Neural cell (in vitro differentiated cells): ENCODE results near the gene CPB2.

Experiments used
- CTCF ChIP-seq: fragments of 450-650 bp; IDR thresholded peaks from 2 replicates; pipeline ENCODE4 v1.5.1; 2014; ENCODE audit warnings: antibody characterized with exemption, mild to moderate bottlenecking, moderate library complexity; ENCODE audit not compliant: poor library complexity, severe bottlenecking
- MXI1 ChIP-seq: fragments of 450-650 bp; conservative IDR thresholded peaks from 2 replicates; pipeline ENCODE4 v1.6.1; 2014; ENCODE audit warnings: antibody characterized with exemption, mild to moderate bottlenecking; ENCODE audit not compliant: poor library complexity, severe bottlenecking
- POLR2AphosphoS5 ChIP-seq: IDR thresholded peaks from 2 replicates; pipeline ENCODE4 v1.6.1; 2012
- TAF1 ChIP-seq: IDR thresholded peaks from 2 replicates; pipeline ENCODE4 v1.6.1; 2012; ENCODE audit warnings: low read depth
- TF ChIP-seq, protein P1 (sequence below): IDR thresholded peaks from 2 replicates; pipeline ENCODE4 v1.6.1; 2012; ENCODE audit warnings: borderline replicate concordance

DNA sequence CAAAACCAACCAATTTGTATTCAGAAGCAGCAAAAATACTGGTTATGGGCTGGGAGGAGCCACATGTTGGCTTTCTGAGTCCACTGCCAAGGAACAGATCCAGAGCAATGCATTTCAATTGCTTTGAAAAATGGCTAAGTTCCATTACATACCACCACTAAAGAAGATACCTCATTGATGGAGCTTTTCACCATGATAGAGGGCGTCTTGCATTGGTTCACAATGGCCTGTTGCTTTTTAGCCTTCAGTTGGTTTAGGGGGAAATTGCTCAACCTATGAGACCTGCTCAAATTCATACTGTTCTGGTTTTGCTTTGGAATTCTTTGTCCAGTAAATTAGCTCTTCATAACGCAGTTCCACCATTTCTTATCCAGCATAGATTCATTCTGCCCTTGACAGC, 21.2 kb upstream of the CPB2 start:
- TF ChIP-seq CTCF (no peak), POLR2AphosphoS5 (no peak), TAF1 (no peak), MXI1 (no peak)
- TF ChIP-seq, protein P1, sequence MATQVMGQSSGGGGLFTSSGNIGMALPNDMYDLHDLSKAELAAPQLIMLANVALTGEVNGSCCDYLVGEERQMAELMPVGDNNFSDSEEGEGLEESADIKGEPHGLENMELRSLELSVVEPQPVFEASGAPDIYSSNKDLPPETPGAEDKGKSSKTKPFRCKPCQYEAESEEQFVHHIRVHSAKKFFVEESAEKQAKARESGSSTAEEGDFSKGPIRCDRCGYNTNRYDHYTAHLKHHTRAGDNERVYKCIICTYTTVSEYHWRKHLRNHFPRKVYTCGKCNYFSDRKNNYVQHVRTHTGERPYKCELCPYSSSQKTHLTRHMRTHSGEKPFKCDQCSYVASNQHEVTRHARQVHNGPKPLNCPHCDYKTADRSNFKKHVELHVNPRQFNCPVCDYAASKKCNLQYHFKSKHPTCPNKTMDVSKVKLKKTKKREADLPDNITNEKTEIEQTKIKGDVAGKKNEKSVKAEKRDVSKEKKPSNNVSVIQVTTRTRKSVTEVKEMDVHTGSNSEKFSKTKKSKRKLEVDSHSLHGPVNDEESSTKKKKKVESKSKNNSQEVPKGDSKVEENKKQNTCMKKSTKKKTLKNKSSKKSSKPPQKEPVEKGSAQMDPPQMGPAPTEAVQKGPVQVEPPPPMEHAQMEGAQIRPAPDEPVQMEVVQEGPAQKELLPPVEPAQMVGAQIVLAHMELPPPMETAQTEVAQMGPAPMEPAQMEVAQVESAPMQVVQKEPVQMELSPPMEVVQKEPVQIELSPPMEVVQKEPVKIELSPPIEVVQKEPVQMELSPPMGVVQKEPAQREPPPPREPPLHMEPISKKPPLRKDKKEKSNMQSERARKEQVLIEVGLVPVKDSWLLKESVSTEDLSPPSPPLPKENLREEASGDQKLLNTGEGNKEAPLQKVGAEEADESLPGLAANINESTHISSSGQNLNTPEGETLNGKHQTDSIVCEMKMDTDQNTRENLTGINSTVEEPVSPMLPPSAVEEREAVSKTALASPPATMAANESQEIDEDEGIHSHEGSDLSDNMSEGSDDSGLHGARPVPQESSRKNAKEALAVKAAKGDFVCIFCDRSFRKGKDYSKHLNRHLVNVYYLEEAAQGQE: no peak
